HG02571 (cell line): ENCODE data around the gene ANAPC15.
A peak's percentile ranks its signal among the peaks of the same experiment; 100 is the strongest.
"Not testable (repeated sequence)": the region's sequence is repeated elsewhere in the genome, so short reads cannot be mapped to it uniquely, and the experiment has no call there.

ENCODE experiments used
- ATAC-seq: cut with Tn5 transposase; IDR thresholded peaks from one replicate; pipeline ENCODE4 v1.9.1; 2021; ENCODE audit warnings: mild to moderate bottlenecking, moderate library complexity; ENCODE audit not compliant: unreplicated experiment

The ANAPC15 gene

GRCh38 chr11:72112143-72112977 is at the start of gene ANAPC15:
Gene ANAPC15, minus strand, starts transcription at chr11:72112695. Its CDS starts 1,419 bp downstream, at chr11:72111276.
- ATAC-seq: peak; percentile 89

GRCh38 chr11:72160319-72160718 is 47.8 kb upstream of the ANAPC15 start:
- ATAC-seq: no peak

GRCh38 chr11:72157131-72157530 is 44.6 kb upstream of the ANAPC15 start:
- no peak for ATAC-seq

- no peak for ATAC-seq
These were observed 43.3 kb upstream of the ANAPC15 start for GRCh38 chr11:72155751-72156150.

- no peak for ATAC-seq
These were observed 42.3 kb upstream of the ANAPC15 start for GRCh38 chr11:72154816-72155215.

- not testable (repeated sequence) for ATAC-seq
These were observed 41.4 kb upstream of the ANAPC15 start for GRCh38 chr11:72153874-72154273.

- ATAC-seq: no peak
These were observed 38.4 kb upstream of the ANAPC15 start for GRCh38 chr11:72150882-72151281.

DNA sequence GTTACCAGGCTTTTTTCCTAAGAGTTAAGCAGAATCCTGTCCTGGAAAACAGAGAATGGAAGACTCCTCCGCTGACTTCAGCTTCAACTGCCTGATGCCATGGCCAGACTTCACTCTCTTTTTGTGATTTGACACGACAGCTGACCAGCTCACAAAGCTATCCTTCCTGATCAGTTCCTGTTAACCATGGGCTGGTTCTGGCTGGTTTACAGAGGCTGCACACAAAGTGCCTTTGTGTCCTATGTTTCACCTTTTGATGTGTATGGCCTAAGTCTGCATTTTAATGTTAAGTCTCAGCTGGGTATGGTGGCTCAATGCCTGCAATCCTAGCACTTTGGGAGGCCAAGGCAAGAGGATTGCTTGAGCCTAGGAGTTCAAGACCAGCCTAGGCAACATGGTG is 34.1 kb upstream of the ANAPC15 start:
- no peak for ATAC-seq

GRCh38 chr11:72144807-72145565 is 32.5 kb upstream of the ANAPC15 start:
- ATAC-seq: no peak

DNA sequence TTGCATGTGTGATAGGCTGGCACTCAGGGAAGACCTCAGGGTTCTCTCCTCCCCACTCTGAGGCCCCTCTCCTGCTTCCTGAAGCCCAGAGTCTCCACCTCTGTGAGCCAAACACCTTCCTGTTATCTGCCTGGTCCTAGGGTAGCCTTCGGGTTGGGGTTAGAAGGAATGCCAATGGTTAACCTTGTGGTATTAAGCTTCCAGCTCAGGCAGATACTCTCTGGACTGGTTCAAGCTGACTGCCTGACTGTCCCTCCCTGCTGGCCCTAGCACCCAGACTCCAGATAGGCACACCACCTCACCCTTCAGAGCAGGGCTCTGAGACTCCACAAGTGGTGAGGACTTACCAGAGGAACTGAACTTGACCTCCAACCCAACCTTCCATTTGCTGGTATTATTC is 30.0 kb upstream of the ANAPC15 start:
- not testable (repeated sequence) for ATAC-seq

GRCh38 chr11:72142086-72142485 is 29.6 kb upstream of the ANAPC15 start:
- not testable (repeated sequence) for ATAC-seq

DNA sequence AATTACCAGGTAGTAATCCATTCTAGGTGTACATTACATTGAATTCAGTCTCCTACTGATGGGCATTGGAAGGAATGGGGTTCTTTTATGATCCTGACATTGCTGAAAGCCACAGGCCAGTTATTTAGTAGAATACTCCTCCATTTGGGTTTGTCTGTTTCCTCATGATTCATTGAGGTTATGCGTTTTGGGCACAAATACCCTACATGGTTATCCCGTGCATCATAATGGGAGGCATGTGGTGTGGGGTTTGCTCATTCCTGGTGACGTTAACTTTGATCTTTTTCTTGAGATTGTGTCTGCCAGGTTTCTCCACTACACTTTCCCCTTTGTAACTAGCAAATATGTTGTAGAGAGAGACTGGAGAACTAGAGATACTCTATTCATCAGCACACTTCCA is 28.6 kb upstream of the ANAPC15 start:
- no peak for ATAC-seq

- no peak for ATAC-seq
These were observed 28.2 kb upstream of the ANAPC15 start for GRCh38 chr11:72140661-72141060.

- no peak for ATAC-seq
These were observed 27.0 kb upstream of the ANAPC15 start for GRCh38 chr11:72139500-72139899.

DNA sequence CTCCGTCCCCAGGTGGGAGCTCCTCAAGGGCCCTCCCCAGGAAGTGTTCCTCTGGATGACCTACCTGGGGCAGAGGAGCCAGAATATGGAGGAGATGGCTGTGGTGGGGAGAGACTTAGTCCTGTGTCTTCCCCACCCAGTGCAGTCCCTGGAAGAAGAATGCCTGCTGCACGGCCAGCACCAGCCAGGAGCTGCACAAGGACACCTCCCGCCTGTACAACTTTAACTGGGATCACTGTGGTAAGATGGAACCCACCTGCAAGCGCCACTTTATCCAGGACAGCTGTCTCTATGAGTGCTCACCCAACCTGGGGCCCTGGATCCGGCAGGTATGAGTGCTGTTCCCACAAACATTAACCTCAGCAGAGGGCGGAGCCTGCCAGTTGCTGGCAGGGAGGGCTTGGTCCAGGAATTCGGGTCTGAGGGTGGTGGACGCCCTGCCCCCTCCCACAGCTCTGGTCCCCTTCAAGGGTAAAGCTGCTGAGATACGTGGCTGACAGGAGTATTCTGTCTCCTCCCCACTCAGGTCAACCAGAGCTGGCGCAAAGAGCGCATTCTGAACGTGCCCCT is 26.4 kb upstream of the ANAPC15 start:
- no peak for ATAC-seq

DNA sequence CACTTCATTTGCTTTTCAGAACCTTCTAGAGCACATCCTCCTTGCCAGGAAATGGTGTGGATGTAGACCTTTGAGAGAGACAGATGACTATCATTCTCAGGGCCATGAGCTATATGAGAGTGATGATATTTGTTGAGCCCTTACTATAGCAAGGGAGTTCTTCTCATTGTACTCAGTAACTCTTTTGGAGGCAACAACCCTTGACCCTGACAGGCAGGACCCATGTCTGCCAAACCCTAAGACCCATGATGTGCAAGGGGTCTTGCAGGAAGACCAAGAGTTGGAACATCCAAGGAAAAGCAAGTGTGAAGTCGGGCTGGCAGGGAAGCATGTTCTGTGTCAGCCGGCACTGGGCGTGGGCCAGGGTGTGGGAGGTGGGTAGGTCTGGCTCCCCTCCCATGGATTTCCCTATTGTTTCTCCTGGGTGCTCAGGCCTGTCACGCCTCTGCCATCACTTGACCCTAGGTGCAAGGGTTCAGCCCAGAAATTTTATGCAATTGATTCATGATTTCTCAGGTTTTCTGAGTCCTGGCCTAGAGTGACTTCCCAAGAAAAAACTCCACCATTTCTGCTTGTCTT is 24.3 kb upstream of the ANAPC15 start:
- no peak for ATAC-seq

DNA sequence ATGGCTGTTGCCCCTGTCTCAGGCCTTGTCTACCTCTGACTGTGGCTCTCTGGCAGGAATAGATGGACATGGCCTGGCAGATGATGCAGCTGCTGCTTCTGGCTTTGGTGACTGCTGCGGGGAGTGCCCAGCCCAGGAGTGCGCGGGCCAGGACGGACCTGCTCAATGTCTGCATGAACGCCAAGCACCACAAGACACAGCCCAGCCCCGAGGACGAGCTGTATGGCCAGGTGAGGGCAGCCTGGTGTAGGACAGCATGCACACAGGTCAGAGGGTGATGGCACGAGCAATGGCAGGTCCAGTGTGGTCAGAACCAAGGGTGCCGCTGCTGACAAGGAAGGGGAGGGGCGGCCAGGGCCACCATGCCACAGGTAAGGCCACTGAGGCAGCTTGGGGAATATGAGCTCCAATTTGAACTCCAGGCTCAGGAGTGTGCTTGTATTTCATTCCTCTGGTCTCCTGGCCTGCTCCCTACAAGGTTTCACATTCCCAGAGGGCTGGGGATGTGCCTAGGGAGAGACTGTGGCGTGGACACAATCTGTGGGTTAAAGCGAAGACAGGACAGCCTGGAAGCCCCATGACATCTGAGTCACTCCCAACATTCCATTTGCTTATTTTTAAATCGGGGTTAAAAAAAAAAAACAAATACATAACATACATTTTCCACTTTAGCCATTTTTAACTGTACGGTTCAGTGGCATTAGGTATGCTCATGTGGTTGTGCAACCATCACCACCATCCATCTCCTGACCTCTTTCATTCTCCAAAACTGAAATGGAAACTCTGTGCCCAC is 23.6 kb upstream of the ANAPC15 start:
- no peak for ATAC-seq

DNA sequence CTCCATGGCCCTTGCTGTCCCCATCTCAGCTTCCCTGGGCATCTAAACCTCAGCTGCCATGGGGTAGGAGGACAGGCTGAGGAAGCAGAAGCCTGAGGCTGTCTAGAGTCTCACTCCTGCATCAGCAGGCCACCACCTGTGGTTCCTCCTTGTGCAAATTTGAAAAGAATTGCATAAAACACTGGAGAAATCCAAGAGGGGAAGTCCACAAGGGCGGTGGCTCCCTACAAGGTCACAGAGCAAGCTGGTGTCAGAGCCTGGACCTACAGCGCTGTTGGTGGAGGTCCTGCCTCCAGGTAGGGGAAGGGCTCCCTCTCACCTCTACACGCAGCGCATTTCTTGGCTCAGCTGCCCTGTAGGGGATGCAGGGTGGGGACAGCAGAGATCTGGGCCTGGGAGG is 23.0 kb upstream of the ANAPC15 start, which contains the start of gene FOLR3:
Gene FOLR3 (plus strand): TSS at position 253 of the 400 bp plus-strand sequence. CDS start 228 bp downstream, outside the sequence.
- not testable (repeated sequence) for ATAC-seq

DNA sequence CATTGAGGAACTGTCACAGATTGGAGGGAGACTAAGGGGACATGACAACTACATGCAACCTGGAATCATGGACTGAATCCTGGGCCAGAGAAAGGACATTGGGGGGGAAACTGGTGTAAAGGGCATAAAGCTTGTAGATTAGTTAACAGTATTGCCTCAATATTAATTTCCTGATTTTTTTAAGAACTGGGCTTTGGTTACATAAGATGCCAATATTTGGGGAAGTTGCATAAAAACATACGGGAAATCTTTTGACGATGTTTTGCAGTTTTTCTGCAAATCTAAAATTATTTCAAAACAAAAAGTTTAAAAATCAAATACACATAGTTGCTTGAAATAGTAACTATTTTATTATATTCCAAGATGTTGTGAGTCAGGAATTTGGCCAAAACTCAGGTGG is 20.2 kb upstream of the ANAPC15 start:
- no peak for ATAC-seq

DNA sequence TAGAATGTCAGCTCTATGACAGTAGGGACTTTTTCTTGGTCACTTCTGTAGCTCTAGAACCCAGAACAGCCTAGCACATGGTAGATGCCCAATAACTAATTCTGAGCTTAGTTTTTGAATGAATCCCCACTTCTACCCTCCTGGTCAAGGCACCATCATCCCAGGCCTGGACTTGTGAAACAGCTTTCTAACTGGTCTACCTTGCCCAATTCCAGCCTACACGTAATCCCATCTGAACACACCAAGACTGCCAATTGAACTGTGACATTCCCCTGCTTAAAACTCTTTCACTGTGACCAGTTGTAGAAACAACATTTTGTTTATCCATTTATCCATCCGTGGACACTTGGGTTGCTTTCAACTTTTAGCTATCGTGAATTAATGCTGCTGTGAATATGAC is 16.9 kb upstream of the ANAPC15 start:
- no peak for ATAC-seq
